Chondrocyte (in vitro differentiated cells): ENCODE results near the gene CSPG4. TPM values are rescaled to one million over a fixed set of nuclear protein-coding genes. Genes with fewer than 3 reads are reported as not detected.

Experiments used
- DNase-seq: peaks from one replicate; pipeline ENCODE4 v3.0.0; 2021; ENCODE audit warnings: mixed read lengths, low spot score
- H3K27ac Mint-ChIP-seq: one replicate; pipeline ENCODE4 v1.8.0; 2021; ENCODE audit warnings: mild to moderate bottlenecking, moderate library complexity, mixed read lengths; ENCODE audit not compliant: unreplicated experiment
- H3K27me3 Mint-ChIP-seq: 2 replicates; pipeline ENCODE4 v1.8.0; 2021; ENCODE audit warnings: low read depth, mixed read lengths
- H3K36me3 Mint-ChIP-seq: 2 replicates; pipeline ENCODE4 v1.8.0; 2021; ENCODE audit warnings: low read depth, mixed read lengths
- H3K4me1 Mint-ChIP-seq: 2 replicates; pipeline ENCODE4 v1.8.0; 2021; ENCODE audit warnings: low read depth, mild to moderate bottlenecking, mixed read lengths
- H3K4me3 Mint-ChIP-seq: one replicate; pipeline ENCODE4 v1.8.0; 2021; ENCODE audit warnings: mild to moderate bottlenecking, moderate library complexity, mixed read lengths; ENCODE audit not compliant: unreplicated experiment
- H3K9me3 Mint-ChIP-seq: 2 replicates; pipeline ENCODE4 v1.8.0; 2021; ENCODE audit warnings: low read depth, mixed read lengths
- total RNA-seq: library from RNA; stranded (reverse); gene quantifications from 3 replicates; pipeline ENCODE4 v1.2.1, GENCODE V29; 2021
- TF ChIP-seq, protein P1 (sequence below): fragments of 200-600 bp; sonication (generic); IDR thresholded peaks from 2 replicates; pipeline ENCODE4 v1.5.0; 2021; ENCODE audit warnings: antibody characterized with exemption, mild to moderate bottlenecking, moderate library complexity

Gene CSPG4
- total RNA-seq, 1 donor from 2014 or later = 595 TPM

DNA sequence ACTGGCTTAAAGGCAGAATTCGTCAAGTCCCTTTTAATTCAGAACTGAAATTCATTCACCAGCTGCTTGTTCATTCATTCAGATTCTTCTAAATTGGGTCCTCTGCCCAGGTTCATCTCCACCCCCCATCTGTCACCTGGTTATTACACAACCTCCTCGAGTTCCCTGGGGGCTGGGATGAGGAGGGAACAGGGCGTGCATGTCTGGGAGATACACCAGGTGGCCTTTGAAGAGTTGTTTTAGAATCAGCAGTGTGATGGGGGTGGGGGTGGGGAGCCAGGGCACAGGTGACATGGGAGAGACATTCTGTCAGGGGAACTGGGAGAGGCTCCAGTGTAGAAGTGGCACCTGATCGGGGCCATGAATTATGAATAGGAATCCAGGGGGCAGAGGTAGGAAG is 56.7 kb downstream of the CSPG4 start:
- H3K4me3 Mint-ChIP-seq = no peak overlapping the region
- no peaks in the 10 kb centered on the region for H3K9me3 Mint-ChIP-seq
- H3K4me1 Mint-ChIP-seq = peaks cover 60% of the 10 kb centered on the region
- H3K27ac Mint-ChIP-seq = no peak overlapping the region
- no peaks in the 10 kb centered on the region for H3K27me3 Mint-ChIP-seq
- no peak for DNase-seq
- TF ChIP-seq, protein P1, sequence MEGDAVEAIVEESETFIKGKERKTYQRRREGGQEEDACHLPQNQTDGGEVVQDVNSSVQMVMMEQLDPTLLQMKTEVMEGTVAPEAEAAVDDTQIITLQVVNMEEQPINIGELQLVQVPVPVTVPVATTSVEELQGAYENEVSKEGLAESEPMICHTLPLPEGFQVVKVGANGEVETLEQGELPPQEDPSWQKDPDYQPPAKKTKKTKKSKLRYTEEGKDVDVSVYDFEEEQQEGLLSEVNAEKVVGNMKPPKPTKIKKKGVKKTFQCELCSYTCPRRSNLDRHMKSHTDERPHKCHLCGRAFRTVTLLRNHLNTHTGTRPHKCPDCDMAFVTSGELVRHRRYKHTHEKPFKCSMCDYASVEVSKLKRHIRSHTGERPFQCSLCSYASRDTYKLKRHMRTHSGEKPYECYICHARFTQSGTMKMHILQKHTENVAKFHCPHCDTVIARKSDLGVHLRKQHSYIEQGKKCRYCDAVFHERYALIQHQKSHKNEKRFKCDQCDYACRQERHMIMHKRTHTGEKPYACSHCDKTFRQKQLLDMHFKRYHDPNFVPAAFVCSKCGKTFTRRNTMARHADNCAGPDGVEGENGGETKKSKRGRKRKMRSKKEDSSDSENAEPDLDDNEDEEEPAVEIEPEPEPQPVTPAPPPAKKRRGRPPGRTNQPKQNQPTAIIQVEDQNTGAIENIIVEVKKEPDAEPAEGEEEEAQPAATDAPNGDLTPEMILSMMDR = no peak
- H3K36me3 Mint-ChIP-seq = peaks cover 11% of the 10 kb centered on the region

DNA sequence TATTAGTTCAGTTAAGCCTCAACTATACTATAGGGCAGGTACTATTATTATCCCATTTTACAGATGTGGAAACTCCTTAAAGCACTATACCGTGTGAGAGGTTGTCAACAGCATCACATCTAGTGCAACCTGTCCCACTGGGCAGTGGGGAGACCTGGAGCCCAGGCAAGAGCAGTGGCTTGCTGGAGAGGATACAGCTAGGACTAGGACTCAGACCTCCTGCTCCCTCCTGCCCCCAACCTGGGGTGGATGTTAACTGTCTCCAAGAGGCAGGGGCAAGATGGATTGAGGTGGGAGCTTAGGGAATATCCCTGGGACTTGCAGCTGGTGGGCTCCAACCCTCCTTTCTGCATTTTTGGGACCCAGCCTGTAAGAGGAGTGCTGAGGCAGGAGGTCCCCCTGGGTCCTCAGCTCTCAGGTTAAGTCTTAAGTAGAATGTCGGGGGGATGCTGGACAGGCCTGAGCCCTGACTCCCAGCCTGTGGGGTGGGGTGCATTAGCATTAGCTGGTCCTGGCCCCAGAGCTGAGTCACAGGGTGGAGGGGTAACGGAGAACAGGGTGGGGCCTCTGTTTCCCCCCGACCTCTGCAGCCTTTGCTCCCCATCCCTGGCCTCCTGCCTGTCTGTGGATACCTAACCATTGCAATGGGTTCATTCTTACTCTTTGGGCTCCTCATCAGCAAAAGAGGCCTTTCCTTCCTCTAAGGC is 58.3 kb downstream of the CSPG4 start:
- Mint-ChIP-seq H3K4me3 (no peak overlapping the region), H3K36me3 (peaks cover 13% of the 10 kb centered on the region), H3K27me3 (no peaks in the 10 kb centered on the region), H3K27ac (no peak overlapping the region), H3K9me3 (no peaks in the 10 kb centered on the region), H3K4me1 (peaks cover 61% of the 10 kb centered on the region)
- DNase-seq = no peak
- TF ChIP-seq, protein P1 = no peak

DNA sequence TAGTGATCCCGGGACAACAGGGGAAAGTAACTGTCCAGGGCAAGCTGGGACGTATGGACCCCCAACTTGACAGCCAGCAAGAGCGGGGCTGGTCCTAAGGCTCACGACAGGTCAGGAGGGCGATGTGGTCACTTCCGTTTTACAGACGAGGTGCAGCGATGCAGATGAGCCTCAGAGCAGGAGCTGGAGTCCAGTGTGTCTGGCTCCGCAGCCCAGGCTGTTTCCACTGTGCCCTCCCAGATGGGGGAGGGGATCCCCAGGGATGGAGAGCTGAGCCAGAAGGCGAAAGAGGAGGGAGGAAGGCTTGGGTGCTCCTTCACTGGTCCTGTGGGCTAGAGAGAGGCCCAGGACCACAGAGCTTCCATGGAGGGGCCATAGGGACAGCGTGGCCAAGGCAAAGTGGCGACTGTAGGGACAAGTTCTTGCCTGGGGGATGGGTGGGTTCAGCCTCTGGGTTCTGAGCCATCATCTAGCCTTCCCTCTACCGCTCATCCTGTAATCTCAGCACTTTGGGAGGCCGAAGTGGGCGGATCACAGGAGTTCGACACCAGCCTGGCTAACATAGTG is 59.2 kb downstream of the CSPG4 start:
- no peaks in the 10 kb centered on the region for H3K27me3 Mint-ChIP-seq
- no peak overlapping the region for H3K4me3 Mint-ChIP-seq
- TF ChIP-seq, protein P1 = no peak
- peaks cover 14% of the 10 kb centered on the region for H3K36me3 Mint-ChIP-seq
- no peak for DNase-seq
- H3K27ac Mint-ChIP-seq = peak overlapping the region; percentile 8
- no peaks in the 10 kb centered on the region for H3K9me3 Mint-ChIP-seq
- peaks cover 70% of the 10 kb centered on the region for H3K4me1 Mint-ChIP-seq

DNA sequence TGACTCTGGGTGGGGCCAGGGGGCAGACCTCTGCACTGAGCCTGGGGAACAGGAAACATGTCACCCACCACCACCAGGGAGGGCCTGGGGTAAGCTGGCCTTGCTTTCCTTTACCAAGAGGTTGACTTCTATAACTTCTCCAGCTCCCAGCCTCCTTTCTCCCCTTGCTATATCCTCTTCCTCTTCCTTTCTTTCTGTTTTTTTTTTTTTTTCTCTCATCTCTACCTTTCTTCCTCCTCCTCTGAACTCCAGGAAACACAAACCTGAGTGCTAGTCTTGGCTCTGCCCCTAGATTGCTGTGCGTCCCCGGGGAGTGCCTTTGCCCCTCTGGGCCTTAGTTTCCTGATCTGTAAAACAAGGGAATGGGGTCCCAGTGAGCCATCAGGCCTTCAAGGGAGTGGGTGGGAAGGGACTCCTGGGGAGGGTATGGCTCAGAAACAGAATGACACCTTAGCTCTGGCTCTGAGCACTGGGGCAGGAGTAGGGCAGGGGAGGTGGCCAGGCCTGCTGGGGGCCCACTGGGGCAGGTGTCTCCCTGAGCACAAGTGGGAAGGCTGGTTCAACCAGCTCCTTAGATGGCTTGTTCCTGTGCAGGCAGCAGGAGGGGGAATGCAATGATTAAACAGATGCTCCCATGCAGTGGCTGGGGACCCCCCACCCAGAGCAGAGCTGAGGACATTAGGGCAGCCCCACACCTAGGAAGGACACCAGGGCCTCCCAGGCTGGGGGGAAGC is 60.7 kb downstream of the CSPG4 start:
- peaks cover 72% of the 10 kb centered on the region for H3K4me1 Mint-ChIP-seq
- H3K4me3 Mint-ChIP-seq = peak overlapping the region; percentile 95
- no peaks in the 10 kb centered on the region for H3K9me3 Mint-ChIP-seq
- peaks cover 14% of the 10 kb centered on the region for H3K36me3 Mint-ChIP-seq
- no peak for DNase-seq
- TF ChIP-seq, protein P1 = no peak
- H3K27ac Mint-ChIP-seq = no peak overlapping the region
- no peaks in the 10 kb centered on the region for H3K27me3 Mint-ChIP-seq
